GM18867 (cell line): ENCODE data around the gene RIC8B.
A peak's percentile ranks its signal among the peaks of the same experiment; 100 is the strongest.
"Not testable (repeated sequence)": the region's sequence is repeated elsewhere in the genome, so short reads cannot be mapped to it uniquely, and the experiment has no call there.

Source experiments
- ATAC-seq: cut with Tn5 transposase; IDR thresholded peaks from one replicate; pipeline ENCODE4 v1.9.1; 2021; ENCODE audit warnings: mild to moderate bottlenecking, moderate library complexity; ENCODE audit not compliant: unreplicated experiment

Gene RIC8B

GRCh38 chr12:106897981-106898901 lies 123.8 kb downstream of the RIC8B start:
- no peak for ATAC-seq

DNA sequence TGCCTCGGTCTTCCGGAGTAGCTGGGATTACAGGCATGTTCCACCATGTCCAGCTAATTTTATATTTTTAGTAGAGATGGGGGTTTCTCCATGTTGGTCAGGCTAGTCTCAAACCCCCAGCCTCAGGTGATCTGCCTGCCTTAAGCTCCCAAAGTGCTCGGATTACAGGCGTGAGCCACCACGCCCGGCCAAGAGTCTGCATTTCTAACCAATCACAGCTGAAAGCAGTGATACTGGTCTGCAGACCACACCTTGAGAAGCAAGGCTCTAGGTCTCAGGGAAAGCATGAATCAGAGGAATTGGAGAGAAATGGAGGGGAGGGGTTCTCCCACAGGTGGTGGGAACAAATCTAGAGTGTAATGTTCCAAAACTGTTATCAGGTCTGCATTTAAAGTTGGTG lies 126.1 kb downstream of the RIC8B start:
- ATAC-seq = no peak

GRCh38 chr12:106901276-106901675 lies 126.8 kb downstream of the RIC8B start:
- no peak for ATAC-seq

- no peak for ATAC-seq
Observed at GRCh38 chr12:106902053-106902452, 127.6 kb downstream of the RIC8B start.

DNA sequence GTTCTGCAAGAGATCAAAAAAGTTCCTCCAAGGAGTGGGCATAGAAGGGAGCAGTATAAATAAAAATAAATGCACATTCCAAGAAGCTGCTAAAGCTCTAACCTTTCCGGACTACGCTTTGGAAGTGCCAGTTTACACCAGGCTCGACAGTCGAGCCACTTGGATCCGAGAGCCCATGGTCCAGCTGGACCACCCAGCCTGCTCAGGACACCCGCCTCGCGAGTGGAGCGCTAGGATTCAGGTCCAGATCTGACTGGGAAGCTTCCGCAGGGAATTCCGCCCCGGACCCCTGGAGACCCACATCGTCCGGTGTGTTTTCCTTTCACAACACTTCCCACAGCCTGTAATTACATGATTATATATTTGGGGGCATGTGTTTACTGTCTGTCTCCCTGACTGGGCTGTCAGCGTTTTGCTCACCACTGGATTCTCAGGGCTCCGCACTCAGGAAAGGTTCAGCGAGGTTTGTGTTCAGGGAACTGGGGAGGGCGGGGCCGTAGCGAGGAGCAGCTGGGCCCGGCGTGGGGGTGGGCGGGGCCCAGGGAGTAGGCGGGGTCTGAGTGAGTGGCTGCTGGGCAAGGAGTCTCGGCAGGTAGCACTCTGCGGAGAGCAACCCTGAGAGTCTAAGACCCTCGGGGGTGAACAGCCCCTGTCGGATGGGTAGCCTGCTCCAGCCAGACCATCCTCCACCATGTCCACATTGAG lies 128.9 kb downstream of the RIC8B start:
- peak; percentile 90 for ATAC-seq

GRCh38 chr12:106906715-106907114 lies 132.2 kb downstream of the RIC8B start:
- no peak for ATAC-seq

GRCh38 chr12:106907411-106907810 lies 132.9 kb downstream of the RIC8B start:
- ATAC-seq = no peak

DNA sequence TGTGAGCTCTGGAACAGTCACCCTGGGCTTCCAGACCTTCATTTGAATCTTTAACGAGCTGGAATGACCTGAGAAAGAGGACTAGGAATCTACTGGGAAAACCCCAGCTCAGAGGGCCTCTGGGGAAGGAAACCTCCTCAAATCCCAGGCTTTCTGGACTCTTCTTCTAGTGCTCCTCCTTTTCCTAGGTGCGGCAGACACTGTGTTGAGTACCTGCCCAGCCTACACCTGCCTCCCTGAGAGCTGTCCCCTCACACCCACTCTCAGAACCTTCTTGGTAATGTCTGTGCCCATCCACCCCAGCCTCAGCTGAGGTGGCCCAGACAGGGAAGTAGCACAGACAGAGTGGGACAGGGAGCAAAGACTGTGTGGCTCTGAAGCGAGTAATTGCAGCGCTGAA lies 133.4 kb downstream of the RIC8B start:
- ATAC-seq = no peak

DNA sequence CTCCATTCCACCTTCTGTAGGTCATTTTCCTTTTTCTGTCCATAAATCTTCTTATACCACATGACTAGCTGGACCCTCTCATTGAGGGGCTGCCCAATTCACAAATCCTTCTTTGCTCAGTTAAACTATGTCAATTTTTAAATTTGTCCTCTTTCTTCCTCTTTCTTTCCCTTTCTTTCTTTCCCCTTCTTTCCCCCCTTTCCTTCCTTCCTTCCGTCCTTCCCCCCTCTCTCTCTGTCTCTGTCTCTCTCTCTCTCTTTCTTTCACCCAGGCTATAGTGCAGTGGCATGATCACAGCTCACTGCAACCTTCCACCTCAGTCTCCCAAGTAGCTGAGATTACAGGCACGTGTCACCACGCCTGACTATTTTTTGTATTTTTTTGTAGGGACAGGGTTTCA lies 134.1 kb downstream of the RIC8B start:
- ATAC-seq = no peak

DNA sequence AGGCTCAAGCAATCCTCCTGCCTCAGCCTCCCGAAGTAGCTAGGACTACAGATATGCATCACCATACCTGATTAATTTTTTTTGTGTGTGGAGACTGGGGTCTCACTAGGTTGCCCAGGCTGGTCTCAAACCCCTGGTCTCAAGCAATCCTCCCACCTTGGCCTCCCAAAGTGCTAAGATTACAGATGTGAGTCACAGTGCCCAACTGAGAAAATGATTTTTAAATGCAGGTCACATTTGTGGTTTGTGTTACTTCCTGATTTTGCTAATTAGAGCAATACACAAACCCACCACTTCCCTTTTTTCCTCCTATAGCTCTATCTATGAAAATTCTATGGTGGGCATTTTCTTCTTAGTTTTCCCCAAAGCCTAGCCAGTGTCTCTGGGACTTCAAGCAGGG lies 135.7 kb downstream of the RIC8B start:
- peak; percentile 63 for ATAC-seq

GRCh38 chr12:106911581-106911980 lies 137.1 kb downstream of the RIC8B start:
- no peak for ATAC-seq

DNA sequence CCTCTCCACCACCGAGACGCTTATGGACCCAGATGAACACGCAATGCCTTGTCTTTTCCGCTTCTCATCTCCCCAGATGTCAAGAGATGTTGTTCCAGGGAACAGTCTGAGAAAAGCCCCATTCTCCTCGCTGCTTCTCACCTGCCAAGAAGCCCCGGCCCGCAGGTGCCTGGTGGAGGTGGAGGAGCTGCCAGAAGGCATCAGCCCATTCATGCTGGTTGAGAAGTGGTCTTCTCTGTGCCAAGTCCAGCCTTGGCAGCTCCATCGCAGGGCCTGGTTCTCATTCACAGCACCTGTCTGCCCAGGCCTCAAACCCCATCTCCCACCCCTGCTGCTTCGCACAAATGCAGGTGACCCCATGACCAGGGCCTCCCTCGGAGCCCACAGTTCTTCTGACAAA lies 139.0 kb downstream of the RIC8B start:
- ATAC-seq = no peak

- ATAC-seq = peak; percentile 70
Observed at GRCh38 chr12:106914796-106915634, 140.5 kb downstream of the RIC8B start.

GRCh38 chr12:106915635-106916026 lies 141.1 kb downstream of the RIC8B start:
- ATAC-seq = peak; percentile 15

- no peak for ATAC-seq
Observed at GRCh38 chr12:106917503-106917902, 143.0 kb downstream of the RIC8B start.

DNA sequence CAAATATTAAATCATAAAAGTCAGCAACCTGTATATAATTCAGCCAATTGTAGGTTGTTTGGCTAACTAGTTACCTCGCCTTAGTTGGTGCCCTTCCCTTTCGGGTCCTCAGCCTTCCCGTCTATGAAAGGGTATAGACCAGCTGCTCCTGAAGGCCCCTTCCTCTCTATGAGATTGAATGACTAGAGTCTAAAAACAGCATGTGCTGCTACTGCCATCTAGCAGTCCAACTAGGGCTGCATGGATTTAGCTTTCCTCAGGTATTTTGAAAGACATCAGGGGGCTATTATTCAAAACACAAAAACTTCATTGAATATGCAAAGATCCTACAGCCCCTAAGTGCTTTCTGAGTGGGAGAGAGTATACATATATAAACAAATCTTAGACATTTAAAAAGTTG lies 144.3 kb downstream of the RIC8B start:
- ATAC-seq = no peak

- ATAC-seq = no peak
Observed at GRCh38 chr12:106919910-106920544, 145.5 kb downstream of the RIC8B start.

GRCh38 chr12:106921976-106922375 lies 147.5 kb downstream of the RIC8B start:
- not testable (repeated sequence) for ATAC-seq

- not testable (repeated sequence) for ATAC-seq
Observed at GRCh38 chr12:106923594-106923993, 149.1 kb downstream of the RIC8B start.

DNA sequence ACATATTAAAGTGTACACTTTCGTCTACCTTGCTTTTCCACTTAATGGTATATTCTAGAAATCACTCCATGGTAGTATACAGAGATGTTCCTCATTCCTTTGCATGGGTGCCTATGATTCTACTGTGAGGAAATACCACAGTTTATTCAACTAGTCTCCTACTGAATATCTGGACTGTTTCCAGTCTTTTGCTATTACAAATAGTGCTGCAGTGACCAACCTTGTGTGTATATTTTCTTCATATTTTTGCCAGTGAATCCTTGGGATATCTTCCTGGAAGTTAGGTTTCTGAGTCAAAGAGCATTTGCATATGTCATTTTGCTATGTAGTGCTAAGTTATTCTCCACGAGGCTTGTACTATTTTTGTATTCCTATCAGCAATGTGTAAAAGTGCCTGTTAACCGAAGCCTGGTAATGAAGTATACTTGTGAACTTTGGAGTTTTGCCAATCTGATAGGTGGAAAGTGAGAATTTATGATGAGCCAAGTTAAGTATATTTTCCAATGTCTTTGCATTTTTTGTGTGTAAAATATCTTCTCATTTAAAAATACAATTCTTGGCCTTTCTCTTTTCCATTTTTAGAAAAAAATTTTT lies 149.9 kb downstream of the RIC8B start:
- no peak for ATAC-seq
